Measurements from ENCODE around the gene SERPINA3. TPM values are rescaled to one million over a fixed set of nuclear protein-coding genes. Genes with fewer than 3 reads are reported as not detected.

Gene SERPINA3
- total RNA-seq, 4 donors from 2014 or later, result 4.9 to 159 (median 82.0) TPM

DNA sequence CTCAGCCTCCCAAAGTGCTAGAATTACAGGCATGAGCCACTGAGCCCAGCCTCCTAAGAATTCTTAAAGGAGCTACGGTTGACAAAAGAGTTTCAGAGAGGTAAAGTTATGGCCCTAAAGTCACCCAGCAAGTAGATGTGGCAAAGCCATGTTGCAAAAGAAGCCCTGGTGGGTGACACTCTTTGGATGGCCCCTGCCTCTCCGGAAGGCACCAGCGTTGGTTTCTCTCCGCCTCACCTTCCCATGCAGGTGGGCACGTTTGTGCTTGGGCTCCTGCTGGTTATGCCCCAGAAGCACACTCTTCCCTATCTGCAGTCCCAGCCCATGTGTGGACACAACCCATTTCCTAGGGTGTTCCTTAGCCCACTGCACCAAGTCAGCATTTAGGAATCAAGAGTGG lies 9.5 kb upstream of the SERPINA3 start:
- TF ChIP-seq, protein P1, sequence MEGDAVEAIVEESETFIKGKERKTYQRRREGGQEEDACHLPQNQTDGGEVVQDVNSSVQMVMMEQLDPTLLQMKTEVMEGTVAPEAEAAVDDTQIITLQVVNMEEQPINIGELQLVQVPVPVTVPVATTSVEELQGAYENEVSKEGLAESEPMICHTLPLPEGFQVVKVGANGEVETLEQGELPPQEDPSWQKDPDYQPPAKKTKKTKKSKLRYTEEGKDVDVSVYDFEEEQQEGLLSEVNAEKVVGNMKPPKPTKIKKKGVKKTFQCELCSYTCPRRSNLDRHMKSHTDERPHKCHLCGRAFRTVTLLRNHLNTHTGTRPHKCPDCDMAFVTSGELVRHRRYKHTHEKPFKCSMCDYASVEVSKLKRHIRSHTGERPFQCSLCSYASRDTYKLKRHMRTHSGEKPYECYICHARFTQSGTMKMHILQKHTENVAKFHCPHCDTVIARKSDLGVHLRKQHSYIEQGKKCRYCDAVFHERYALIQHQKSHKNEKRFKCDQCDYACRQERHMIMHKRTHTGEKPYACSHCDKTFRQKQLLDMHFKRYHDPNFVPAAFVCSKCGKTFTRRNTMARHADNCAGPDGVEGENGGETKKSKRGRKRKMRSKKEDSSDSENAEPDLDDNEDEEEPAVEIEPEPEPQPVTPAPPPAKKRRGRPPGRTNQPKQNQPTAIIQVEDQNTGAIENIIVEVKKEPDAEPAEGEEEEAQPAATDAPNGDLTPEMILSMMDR (IDR thresholded peaks at IDR 0.05; ENCODE audit: low read depth), result no peak

DNA sequence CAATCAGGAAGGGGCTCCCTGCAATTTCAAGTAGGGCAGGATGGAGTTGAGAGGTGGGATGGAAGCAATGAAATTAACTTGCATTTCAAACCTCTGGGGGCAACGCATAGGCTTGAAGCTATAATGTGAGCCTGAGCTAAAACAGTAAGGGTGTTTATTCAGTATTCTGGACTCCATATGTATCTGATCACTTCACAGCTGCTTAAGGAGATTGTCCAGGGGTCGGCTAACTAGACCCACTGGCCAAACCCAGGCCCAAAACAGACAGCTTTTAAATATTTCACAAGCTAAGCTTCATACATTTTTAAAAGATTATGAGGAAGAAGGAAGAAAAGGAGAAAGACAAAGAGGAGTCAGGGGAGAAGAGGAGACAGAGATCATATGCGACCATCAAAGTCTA lies 6.8 kb upstream of the SERPINA3 start:
- TF ChIP-seq, protein P1 (IDR thresholded peaks at IDR 0.05; ENCODE audit: low read depth), result no peak

DNA sequence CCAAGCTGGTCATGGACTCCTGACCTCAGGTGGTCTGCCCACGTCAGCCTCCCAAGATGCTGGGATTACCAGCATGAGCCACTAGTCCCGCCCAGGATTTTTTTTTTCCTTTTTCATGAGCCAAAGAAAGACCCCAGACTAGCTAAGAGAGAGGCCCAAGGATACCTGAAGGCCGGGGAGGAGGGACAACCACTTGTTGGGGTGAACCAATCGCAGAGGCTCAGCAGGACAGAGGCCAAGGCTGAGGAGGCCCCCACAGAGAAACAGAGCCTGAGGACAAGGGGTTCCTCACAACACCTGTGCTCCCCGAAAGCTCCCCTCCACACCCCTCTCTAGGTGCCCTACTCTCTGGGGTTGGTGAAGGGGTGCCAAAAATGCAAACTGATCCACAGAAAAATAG lies 1.0 kb upstream of the SERPINA3 start:
- TF ChIP-seq, protein P1 (IDR thresholded peaks at IDR 0.05; ENCODE audit: low read depth), result no peak

DNA sequence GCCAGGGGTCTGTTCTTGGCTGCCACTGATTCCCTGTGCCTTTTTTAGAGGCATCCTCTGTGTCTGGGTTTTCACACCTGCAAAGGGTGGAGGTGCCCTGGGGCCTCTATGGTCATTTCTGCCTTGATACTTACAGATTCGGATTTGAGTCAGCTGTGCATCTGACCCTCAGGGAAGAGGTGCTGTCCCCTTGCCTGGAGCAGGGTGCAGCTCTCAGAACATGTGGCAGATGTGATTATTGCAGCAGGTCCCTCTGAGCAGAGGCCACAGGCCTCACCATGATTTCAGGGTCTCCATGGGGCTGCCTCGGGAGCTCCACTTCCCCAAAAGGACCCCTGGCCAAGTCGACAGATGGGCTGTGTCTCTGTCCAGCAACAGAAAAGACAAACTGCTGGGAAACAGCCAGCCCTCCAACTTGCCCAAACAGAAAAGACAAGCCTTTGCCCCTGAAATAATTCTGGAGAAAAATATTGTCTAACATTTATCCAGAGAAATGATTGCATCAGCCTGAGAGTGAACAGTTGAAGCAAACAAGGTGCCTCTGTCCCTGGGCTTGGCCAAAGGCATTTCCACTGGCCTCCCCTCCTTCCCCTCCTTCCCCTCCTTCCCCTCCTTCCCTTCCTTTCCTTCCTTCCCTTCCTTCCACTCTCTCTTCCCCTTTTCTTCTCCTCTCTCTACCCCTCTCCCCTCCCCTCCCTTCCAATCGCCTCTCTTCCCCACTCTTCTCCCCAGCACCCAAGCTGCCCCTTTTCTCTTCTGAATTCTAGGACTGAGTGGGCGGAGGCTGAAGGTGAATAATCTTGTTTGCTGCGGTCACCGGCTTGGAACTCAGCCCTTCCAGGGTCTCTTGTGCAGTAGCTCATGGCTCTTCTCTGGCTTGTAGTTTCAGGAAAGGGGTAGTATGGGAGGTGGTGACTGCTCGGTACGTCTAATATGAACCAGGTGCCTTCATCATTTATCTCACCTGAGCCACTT lies 676 bp downstream of the SERPINA3 start:
- TF ChIP-seq, protein P1 (IDR thresholded peaks at IDR 0.05; ENCODE audit: low read depth), result no peak

DNA sequence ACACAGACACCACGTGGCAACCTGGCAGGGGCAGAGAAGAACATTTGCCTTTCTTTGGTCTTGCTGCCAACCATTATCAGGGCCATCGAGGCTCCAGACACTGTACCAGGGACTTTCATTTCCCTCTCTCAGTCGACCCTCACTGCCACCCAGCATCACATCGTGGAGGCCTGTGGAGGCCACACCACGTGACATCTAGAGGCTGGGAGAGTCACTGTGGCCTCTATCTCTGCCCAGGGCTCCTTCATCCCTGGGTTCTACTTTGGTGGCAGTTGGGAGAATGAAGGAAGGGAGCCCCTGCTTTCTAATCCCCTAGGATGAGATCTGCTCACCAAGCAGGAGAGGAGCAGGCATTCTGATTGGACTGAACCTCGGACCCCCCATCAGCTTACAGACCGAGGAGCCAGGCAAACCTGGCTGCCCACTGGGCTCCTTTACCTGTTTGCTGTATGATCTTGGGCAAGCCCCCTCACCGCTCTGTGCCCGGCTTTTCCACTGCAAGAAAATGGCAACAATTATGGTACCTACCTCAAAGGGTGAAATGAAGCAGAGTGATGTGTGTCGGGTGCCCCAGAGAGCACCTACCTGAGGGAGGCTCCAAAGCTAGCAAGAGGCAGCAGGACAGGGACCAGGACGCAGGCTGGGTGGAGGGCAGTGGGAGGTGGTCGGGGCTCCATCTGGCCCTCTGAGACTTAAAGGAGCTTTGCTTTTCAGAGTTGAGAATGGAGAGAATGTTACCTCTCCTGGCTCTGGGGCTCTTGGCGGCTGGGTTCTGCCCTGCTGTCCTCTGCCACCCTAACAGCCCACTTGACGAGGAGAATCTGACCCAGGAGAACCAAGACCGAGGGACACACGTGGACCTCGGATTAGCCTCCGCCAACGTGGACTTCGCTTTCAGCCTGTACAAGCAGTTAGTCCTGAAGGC lies 1.8 kb downstream of the SERPINA3 start:
- TF ChIP-seq, protein P1 (IDR thresholded peaks at IDR 0.05; ENCODE audit: low read depth), result no peak

DNA sequence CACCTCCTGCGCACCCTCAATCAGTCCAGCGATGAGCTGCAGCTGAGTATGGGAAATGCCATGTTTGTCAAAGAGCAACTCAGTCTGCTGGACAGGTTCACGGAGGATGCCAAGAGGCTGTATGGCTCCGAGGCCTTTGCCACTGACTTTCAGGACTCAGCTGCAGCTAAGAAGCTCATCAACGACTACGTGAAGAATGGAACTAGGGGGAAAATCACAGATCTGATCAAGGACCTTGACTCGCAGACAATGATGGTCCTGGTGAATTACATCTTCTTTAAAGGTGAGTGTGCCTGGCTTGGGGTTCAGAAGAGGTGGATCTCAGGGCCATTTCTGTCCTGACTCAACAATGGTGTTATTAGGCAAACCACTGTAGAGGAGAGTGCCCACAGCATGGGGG lies 2.6 kb downstream of the SERPINA3 start:
- TF ChIP-seq, protein P1 (IDR thresholded peaks at IDR 0.05; ENCODE audit: low read depth), result no peak

DNA sequence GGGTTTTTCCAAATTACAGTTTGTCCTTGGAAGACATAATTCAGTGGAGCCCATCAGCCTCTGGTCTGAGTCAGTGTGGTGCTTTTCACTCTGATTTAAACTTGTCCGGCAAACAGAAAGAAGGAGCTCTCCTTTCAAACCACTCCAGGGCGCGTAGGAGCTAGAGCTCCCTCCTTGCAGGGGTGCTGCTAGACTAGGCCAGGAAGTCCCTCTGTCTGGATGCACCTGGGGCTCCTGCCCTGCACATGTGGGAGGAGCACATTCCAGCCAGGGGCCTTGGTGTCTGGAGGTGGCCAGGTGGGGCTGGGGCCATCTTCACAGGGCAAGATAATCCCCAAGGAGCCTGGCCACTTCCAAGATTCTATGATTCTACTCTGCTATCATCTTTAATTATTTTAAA lies 3.1 kb downstream of the SERPINA3 start:
- TF ChIP-seq, protein P1 (IDR thresholded peaks at IDR 0.05; ENCODE audit: low read depth), result no peak

All from subcutaneous adipose tissue (tissue), 4 donors.